Measurements from ENCODE around the gene RAB11FIP4.
A peak's percentile ranks its signal among the peaks of the same experiment; 100 is the strongest.

Gene RAB11FIP4

GRCh38 chr17:31532081-31532480, 140.6 kb downstream of the RAB11FIP4 start:
- Histone ChIP-seq H3K4me2 (ENCODE audit: low read depth, low read length, poor library complexity, severe bottlenecking) (no peak overlapping the region), H3F3A (ENCODE audit: low read depth) (no peaks in the 10 kb centered on the region), H3K36me3 (ENCODE audit: insufficient read depth, low read length) (peaks cover 12% of the 10 kb centered on the region; the same call in 1 of the 2 replicates), H3K4me3 (ENCODE audit: low read length, poor library complexity, severe bottlenecking) (no peak overlapping the region), H3K27me3 (ENCODE audit: insufficient read depth, low read length, poor library complexity, severe bottlenecking) (no peaks in the 10 kb centered on the region), H3K4me1 (ENCODE audit: insufficient read depth, low read length, poor library complexity, severe bottlenecking) (peaks cover 32% of the 10 kb centered on the region), H2AFZ (ENCODE audit: low read length) (no peak overlapping the region), H3K9me3 (ENCODE audit: insufficient read depth, low read depth, low read length) (no peaks in the 10 kb centered on the region), H3K79me2 (ENCODE audit: insufficient read depth, low read length) (no peaks in the 10 kb centered on the region), H4K20me1 (ENCODE audit: insufficient read depth, low read length, poor library complexity, severe bottlenecking) (no peaks in the 10 kb centered on the region), H3K9ac (ENCODE audit: low read depth, low read length, poor library complexity, severe bottlenecking) (no peak overlapping the region), H3K9me2 (replicated peaks; ENCODE audit: low read depth, low read length) (no peaks in the 10 kb centered on the region)
- TF ChIP-seq CTCF (conservative IDR thresholded peaks at IDR 0.05; ENCODE audit: low read length) (no peak), EZH2phosphoT487 (IDR thresholded peaks at IDR 0.05; ENCODE audit: borderline replicate concordance) (no peak)

- H3K4me2 ChIP-seq (ENCODE audit: low read depth, low read length, poor library complexity, severe bottlenecking) = no peak overlapping the region
- TF ChIP-seq CTCF (conservative IDR thresholded peaks at IDR 0.05; ENCODE audit: low read length) (no peak), EZH2phosphoT487 (IDR thresholded peaks at IDR 0.05; ENCODE audit: borderline replicate concordance) (no peak)
- H3K36me3 ChIP-seq (ENCODE audit: insufficient read depth, low read length) = peaks cover 12% of the 10 kb centered on the region; the same call in 1 of the 2 replicates
- no peaks in the 10 kb centered on the region for H3K9me3 ChIP-seq (ENCODE audit: insufficient read depth, low read depth, low read length)
- H3K27me3 ChIP-seq (ENCODE audit: insufficient read depth, low read length, poor library complexity, severe bottlenecking) = no peaks in the 10 kb centered on the region
- no peaks in the 10 kb centered on the region for H3K9me2 ChIP-seq (replicated peaks; ENCODE audit: low read depth, low read length)
- H3K4me3 ChIP-seq (ENCODE audit: low read length, poor library complexity, severe bottlenecking) = no peak overlapping the region
- H3K79me2 ChIP-seq (ENCODE audit: insufficient read depth, low read length) = no peaks in the 10 kb centered on the region
- no peak overlapping the region for H2AFZ ChIP-seq (ENCODE audit: low read length)
- no peaks in the 10 kb centered on the region for H3F3A ChIP-seq (ENCODE audit: low read depth)
- H3K4me1 ChIP-seq (ENCODE audit: insufficient read depth, low read length, poor library complexity, severe bottlenecking) = peaks cover 37% of the 10 kb centered on the region
- no peak overlapping the region for H3K9ac ChIP-seq (ENCODE audit: low read depth, low read length, poor library complexity, severe bottlenecking)
- no peaks in the 10 kb centered on the region for H4K20me1 ChIP-seq (ENCODE audit: insufficient read depth, low read length, poor library complexity, severe bottlenecking)
Measured at GRCh38 chr17:31532526-31532925, 141.1 kb downstream of the RAB11FIP4 start.

- no peak overlapping the region for H2AFZ ChIP-seq (ENCODE audit: low read length)
- H3K4me1 ChIP-seq (ENCODE audit: insufficient read depth, low read length, poor library complexity, severe bottlenecking) = peaks cover 48% of the 10 kb centered on the region
- H3K36me3 ChIP-seq (ENCODE audit: insufficient read depth, low read length) = peaks cover 6% of the 10 kb centered on the region; the same call in 1 of the 2 replicates
- TF ChIP-seq CTCF (conservative IDR thresholded peaks at IDR 0.05; ENCODE audit: low read length) (peak; percentile 84), EZH2phosphoT487 (IDR thresholded peaks at IDR 0.05; ENCODE audit: borderline replicate concordance) (no peak)
- H3K9me2 ChIP-seq (replicated peaks; ENCODE audit: low read depth, low read length) = no peaks in the 10 kb centered on the region
- H3K9me3 ChIP-seq (ENCODE audit: insufficient read depth, low read depth, low read length) = no peaks in the 10 kb centered on the region
- no peaks in the 10 kb centered on the region for H3K27me3 ChIP-seq (ENCODE audit: insufficient read depth, low read length, poor library complexity, severe bottlenecking)
- peak overlapping the region; percentile 67 for H3K9ac ChIP-seq (ENCODE audit: low read depth, low read length, poor library complexity, severe bottlenecking)
- no peaks in the 10 kb centered on the region for H3K79me2 ChIP-seq (ENCODE audit: insufficient read depth, low read length)
- H3F3A ChIP-seq (ENCODE audit: low read depth) = no peaks in the 10 kb centered on the region
- no peak overlapping the region for H3K4me2 ChIP-seq (ENCODE audit: low read depth, low read length, poor library complexity, severe bottlenecking)
- no peak overlapping the region for H3K4me3 ChIP-seq (ENCODE audit: low read length, poor library complexity, severe bottlenecking)
- no peaks in the 10 kb centered on the region for H4K20me1 ChIP-seq (ENCODE audit: insufficient read depth, low read length, poor library complexity, severe bottlenecking)
Measured at GRCh38 chr17:31533546-31534155, 142.2 kb downstream of the RAB11FIP4 start.
